MV-4-11 (cell line): Measurements from ENCODE around the gene TENT4A.

Experiments
- DNase-seq: peaks from one replicate; lab custom pipeline; 2025; lab: John Stamatoyannopoulos, UW

The TENT4A gene

DNA sequence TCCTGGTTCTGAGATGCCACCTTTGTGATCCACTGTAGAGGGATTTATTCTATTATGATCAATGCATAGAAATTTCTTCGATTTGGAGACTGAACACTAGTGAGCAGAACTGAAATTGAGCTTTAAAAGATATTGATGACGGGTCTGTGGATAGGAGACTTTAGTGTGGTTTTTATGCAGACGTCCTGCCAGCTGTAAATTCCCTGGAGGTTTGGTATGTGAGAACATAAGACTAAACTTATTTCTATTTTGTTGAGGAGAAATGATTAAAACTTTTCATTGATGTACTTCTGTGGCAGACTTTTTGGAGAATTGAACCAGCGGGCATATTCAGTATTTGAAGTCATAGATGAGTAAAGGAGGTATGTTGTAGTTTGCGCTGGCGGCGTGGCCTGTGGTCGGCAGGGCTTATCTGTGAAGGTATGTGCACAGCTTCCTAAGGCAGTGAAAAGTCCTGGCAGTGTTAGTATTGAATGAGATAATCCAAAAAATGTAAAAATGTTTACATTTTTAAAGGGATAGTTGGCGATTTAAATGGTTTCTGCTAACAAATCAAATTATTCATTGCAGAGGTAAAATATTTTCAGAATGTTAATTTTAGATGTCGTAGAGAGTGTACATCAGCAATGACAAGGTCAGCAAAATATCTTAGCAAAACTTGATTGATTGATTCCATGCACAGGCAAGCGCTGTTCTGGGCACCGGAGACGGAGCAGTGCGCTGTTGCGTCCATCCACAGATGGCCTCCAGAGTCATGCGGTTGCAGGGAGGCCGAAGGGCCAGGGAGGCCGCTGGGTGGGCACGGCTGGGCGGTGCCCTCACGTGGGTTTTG, 20.4 kb downstream of the TENT4A start:
- no peak for DNase-seq

DNA sequence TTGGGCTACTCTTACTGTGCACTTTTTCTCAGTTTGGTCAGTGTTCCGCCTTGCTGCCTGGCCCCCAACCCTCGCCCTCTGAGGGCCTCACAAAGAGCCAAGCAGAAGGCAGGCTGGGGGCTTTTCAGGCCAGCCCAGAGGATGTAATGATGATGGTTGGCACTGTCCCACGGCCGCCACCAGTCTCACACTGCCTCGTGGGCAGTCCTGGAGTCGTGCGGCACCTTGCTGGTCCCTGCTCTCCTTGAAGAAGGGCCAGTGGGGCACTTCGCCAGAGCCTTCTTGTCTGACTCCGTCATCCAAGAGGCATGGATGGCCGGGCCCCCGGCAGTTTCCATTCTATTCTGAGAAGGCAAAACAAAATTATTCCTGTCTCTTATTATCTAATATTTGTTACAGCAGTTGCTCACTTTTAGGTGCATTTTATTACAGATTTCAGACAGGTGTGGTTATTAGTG, 21.0 kb downstream of the TENT4A start:
- DNase-seq, result no peak

DNA sequence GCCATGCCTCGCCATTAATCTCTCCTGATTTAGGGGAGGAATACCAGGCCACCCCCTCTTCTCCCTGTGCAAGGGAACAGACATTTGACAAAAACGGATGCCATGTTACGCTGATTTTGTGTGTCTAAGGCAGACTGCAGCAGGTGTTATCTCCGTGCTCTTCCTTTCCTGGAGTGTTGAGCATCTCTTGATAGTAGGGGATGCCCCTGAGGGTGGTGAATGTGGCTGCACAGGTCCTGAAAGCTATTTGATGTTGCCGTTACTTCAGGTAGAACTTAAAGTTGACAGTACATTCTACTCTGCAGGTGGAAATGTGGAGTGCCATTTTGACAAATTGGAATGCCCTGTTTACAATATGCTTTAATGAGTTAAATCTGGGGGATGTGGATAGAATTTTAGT, 21.5 kb downstream of the TENT4A start:
- no peak for DNase-seq

DNA sequence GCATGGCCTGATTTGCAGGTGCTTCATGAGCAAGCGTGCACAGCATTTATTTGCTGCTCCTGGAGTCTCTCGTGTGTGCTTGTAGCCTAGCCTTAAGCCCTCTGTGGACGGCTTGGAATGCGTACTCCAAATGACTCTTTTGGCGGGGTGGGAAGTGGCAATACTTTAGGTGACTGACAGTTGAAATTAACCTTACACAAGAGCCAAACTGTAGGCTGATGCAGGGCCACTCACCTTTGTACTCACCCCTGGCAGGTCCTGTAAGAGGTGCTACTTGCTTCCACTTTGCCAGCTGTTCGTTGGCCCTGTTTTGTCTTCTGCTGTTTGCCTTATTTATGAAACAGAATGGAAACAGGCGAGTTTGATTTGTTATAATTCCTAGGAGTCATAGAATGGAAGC, 22.9 kb downstream of the TENT4A start:
- DNase-seq, result no peak

DNA sequence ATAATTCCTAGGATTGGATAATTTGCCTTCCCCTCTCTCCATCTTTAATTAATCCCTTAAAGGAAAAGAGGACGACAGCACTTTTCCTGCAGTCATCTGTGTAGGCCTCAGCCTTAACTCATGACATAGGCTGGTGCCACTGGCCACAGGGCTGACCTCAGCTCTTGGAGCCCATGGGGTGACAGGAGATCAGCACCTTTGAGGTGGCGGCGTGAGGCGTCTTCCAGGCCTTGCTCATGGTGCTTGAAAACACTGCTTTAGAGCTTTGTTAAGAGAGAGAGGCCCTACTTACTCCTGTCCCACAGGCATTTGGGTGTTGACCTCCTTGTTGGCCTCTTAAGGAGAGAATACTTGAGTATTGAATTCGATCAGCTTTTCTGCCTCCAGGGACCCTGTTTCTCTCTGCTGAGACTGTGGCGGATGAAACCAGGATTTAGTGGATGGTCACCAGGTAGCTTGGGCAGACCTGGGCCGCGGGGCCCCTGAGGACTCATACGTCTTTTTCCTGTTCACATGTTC, 23.4 kb downstream of the TENT4A start:
- DNase-seq, result no peak

DNA sequence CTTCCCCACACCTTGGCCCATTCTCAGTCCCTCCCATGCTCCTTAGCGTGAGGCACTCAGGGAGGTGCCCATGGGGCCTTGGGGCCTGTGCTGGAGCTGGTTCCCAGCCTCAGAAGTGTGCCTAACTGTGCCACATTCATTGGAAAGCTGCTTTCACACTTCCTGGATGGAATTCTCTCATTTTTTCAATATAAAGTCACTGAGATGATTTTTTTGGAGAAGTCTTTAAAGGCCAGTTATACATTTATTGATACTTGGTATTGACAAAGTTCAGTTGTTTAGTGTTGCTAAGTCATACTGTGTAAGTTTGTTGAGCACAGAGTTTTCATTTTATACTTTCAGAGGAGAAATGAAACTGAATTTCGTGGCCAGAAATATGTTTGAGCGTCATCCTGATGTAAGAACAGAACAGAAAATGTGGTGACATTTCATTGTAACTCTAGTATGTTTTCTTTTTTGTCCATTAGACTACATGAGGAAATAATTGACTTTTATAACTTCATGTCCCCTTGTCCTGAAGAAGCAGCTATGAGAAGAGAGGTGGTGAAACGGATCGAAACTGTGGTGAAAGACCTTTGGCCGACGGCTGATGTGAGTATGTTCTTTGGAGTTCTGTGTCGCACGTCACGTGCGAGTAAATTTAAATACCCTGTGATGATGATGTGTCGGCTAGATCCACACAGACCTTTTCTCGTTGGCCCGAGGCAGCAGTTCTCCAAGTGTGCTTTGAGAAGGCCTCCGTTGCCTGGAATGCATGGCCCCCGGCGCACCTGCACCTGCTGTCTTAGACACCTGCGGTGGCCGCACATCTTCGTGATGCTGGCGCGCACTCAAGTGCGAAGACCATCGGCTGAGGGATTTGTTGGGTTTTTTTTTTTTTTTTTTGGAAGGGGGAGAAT, 24.1 kb downstream of the TENT4A start:
- DNase-seq, result peak; percentile 75

DNA sequence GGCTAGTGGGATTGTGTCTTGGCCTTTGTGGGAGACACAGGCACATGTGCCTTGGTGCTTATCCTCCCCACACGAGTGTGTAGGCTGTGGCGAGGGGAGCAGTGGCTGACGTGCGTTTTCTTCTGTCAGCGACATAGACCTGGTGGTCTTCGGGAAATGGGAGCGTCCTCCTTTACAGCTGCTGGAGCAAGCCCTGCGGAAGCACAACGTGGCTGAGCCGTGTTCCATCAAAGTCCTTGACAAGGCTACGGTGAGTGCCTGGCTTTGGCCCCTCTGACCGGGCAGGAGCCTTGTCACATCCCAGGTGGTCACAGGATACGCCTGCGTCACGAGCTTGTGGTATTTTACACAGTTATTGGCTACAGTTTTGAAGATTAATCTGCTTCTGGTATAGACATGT, 26.4 kb downstream of the TENT4A start:
- no peak for DNase-seq

DNA sequence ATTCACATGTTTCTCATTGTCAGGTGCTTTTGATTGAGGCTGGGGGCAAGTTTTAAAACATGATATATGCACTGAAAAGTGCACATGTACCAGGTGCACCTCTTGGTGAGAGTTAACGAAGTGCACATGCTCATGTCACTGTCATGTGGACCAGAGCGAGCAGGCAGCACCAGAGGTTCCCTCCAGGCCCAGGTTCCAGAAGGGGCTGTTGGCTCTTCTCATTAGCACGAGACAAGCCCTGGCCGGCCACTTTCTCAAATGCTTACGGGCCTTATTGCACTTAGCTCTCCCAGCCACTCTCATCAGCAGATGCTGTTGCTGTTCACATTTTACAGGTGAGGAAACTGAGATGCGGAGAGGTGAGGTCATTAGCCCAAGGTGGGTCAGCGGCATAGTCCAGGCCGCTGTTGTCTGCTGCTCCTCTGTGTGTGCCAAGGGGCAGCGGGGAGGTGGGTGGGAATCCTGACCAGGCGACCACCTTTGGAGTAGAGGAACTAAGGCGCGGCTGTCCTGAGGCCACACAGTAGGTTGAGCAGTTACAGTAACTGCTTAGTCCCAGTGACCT, 27.4 kb downstream of the TENT4A start:
- DNase-seq, result no peak

DNA sequence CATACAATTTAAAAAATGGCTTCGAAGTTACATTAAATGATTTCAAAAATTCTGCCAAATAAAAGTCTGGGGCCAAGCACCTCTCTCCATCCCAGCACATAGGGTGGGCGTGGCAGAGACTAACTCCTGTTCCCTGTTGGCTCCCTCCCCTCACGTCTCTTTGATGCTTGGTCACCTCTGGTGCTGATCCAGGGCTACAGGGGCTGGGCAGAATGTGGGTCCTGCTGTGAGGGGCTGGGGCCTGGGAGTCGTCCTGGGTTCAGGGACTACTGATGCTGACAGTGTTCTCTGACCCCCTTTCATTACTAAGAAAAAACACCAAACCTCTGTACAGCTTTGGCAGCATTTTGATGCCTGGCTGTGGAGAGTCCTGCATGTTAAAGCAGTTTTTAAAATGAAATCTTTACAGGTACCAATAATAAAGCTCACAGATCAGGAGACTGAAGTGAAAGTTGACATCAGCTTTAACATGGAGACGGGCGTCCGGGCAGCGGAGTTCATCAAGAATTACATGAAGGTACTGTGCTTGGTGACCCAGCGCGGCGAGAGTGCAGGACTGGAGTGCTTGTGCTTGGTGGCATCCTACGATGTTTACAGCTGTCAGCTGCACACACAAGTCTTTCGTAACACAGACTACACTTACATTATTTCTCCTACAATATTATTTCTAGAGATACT, 29.0 kb downstream of the TENT4A start:
- no peak for DNase-seq

DNA sequence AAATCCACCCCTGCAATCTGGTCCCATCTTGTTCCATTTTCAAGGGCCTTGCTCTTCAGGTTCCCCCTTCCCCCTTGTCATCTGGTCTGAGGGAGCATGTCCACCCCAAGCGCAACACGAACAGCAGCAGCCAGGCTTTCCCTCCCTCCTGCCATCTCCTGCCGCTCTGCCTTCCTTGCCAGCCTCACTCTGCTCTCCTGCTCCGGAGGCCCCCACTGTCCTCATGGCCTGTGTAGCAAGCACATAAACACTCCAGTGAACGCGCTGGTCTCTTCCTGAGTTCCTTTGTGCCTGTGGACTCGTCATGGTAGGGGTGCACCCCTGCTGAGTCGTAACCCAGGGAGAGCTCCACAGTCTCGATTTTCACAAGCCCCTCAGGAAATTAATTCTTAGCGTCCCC, 29.9 kb downstream of the TENT4A start:
- no peak for DNase-seq

DNA sequence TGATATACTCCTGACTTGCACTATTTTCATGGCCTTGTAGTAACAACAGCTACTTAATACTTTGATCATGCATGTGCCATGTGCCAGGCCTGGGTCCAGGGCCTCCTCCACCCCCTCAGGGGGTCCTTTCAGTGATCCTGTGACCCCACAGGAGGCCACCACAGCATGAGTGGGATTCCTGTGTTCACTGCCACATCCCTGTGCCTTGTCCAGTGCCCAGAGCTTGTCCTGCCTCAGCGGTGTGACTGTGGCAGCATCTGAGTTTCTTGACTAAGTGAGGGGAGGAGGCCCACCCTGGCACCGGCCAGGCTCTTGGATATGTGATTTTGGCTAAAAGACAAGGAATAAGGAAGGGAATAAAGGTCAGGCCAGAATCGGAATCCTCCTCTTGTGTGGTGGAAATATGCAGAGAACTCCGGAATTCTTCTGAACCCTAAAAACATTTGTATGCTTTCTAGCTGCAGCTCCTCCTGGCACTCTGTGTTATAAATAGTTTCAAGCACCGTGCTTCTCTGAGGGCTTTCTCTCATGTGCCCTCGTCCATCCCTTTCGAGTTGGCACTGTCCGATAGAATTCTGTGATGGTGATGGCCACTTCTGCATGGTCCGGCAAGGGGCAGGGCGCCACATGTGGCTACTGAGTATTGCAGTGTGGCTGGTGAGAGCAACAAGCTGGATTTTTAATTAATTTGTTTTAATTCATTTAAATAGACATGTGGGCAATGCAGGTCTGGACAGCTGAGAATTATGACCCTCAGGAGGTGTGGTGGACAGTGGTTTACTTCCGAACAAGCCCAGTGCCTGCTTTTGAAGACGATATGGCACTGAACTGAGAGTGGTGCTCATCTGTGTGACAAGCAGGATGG, 31.8 kb downstream of the TENT4A start:
- DNase-seq, result no peak

DNA sequence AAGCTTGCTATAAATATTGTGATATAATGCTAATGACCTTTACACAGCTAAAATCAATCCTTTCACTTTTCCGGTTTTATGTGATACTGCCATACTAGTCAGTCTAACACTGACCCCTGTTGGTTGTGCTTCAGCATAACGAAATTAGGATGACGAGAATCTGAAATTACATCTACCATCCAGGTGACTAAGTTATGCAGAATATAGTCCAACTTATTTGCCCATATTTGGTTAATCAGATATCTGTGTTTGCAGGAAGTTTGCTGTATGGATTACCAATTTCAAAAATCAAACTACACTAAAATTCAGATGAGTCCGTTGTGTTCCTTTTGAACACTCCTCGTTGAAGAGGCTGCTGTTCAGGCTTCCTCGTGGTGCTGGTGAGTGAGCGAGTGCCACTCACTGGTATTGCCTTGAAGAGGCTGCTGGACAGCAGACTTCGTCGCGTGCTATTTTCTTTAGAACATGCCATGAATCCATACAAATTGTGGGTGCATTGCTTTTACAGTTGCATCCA, 32.5 kb downstream of the TENT4A start:
- DNase-seq, result peak; percentile 41

DNA sequence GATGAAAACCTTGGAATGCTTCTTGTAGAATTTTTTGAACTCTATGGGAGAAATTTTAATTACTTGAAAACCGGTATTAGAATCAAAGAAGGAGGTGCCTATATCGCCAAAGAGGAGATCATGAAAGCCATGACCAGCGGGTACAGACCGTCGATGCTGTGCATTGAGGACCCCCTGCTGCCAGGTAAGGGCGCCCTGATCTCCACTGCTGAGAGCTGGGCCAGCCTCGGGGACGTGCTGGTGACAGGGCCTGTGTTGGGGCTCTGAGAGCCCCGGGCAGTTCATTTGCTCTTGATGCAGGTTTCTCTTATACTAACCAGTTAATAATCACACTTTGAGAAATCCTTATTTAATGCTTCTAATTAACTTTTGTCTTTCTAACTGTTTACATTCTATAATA, 33.0 kb downstream of the TENT4A start:
- no peak for DNase-seq

DNA sequence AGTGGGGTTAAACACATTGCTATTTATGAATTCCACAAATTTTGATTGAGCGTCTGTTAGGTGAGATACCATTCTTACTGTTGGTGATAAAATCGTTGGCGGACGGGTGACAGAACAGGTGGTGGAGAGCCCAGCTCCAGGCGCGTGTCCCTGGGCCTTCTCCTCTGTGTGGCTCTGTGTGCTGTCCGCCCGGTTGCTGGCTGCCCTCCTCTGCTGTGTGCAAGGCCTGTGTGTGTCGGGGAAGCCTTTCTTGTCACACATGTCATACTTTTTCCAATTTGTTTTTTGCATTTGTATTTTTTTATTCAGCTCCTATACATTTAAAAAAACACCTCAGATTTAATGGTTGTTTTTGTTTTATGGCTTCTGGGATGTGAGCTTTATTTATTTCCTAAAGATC, 33.9 kb downstream of the TENT4A start:
- no peak for DNase-seq

DNA sequence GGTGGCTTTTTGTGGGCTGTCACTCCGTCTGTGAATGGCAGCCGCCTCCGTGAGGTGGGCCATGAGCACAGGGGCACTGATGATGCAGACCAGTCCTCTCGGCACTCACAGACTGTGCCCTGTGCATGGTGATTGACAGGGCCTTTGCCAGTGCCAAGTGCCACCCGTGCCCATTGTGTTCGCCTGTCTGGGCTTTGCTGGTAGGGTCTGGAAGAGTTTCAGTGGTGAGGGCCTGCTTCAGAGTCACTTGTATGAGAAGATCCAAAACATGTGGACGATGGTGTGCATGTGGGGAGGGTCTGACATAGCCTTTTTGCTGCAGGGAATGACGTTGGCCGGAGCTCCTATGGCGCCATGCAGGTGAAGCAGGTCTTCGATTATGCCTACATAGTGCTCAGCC, 34.9 kb downstream of the TENT4A start:
- DNase-seq, result no peak

DNA sequence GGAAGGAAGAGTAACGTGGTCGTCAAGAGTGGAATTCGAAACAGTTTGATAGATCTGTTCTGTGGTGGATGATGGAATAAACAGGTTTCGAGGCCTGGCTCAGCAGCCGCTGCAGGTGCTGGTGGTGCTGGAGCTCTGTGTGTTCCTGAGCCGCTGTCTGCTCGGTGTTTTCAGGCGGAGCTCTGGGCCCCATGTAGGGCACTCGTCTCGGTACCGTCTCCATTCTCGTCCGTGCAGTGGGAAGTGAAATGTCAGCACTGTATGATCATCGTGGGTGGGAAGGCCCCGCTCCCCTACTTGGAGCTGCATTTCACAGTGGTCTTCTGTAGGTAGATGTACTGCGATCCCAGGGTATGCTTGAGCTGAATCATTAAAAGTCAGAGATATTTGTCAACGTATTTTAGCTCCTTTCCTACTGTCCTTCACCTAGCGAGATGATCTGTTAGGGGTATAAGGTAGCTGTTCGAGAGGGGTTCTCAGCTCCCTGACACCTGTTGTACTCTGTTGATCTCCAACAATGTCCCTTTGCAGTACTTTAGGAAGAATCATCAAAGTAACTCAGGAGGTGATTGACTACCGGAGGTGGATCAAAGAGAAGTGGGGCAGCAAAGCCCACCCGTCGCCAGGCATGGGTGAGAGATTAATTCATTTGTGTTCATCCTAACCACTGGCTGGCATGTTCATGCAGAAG, 35.9 kb downstream of the TENT4A start:
- DNase-seq, result no peak

DNA sequence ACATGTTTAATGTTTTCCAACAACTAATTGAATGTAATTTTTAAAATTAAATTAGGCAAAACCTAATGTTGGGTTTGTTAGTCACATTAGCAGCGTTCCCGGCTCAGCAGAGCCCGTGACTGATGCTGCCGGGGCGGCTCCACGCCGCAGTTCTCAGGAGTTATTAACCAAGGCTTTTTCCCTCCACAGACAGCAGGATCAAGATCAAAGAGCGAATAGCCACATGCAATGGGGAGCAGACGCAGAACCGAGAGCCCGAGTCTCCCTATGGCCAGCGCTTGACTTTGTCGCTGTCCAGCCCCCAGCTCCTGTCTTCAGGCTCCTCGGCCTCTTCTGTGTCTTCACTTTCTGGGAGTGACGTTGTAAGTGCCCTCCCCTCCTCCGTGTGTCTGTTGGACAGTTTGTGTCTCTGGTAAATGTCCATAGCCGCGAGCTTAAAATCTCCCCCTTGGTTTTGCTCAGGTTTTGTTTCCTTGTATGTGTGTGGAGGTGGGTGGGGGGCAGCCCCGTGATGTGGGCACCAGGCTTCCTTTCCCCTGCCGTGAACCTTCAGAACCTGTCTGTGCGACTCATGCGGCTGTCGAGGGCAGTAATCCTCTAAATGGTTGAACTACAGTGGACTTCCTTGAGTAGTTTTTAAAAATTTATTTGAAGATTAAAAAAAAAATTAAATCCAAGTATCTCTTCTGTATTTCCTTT, 37.1 kb downstream of the TENT4A start:
- DNase-seq, result no peak

DNA sequence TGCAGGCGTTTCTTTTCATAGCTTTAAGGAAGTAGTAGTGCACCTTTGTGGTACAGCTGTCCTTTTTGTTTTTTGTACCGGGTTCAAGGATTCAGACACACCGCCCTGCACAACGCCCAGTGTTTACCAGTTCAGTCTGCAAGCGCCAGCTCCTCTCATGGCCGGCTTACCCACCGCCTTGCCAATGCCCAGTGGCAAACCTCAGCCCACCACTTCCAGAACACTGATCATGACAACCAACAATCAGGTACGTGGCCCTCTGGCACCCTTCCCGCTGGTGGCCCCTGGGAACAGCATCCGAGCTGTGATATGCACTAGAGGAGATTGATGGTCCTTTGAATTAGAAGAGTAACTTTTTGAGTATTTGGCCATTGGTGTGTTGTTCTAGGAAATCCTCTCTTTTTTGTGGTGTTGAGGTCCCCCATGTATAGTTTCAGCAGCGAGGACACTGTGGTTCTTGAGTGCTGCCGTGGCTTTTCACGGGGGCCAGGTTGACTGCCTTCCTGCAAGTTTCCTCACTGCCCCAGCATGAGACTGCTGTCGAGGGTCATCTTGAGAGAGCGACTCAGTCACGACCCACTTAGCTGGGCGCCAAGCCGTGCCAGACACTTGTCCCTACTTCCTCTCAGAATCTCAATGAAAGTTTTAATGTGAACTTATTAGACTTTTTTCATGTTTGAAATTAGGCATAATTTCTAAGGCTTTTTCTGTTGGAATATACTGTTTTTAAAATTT, 37.9 kb downstream of the TENT4A start:
- DNase-seq, result no peak

DNA sequence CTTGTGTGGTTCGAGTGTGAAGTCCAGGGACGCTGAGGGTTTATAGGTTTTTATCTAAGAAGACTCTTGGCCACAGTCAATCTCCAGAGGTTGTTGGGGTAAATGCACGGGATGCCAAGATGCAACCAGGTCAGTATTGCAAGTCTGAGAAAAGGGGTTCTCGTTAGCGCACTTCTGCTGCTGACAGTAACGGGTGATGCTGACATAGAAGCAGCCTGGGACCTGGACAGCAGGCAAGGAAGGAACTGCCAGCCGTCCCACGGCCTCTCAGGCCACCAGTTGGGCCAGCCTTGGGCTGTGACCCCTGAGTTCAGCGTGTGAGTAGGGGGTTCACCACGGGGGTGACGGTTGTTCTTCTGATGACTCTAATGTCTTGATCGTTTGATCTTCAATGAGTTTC, 39.0 kb downstream of the TENT4A start:
- DNase-seq, result no peak
